ENCODE data around the gene PHF2.

PHF2 gene

DNA sequence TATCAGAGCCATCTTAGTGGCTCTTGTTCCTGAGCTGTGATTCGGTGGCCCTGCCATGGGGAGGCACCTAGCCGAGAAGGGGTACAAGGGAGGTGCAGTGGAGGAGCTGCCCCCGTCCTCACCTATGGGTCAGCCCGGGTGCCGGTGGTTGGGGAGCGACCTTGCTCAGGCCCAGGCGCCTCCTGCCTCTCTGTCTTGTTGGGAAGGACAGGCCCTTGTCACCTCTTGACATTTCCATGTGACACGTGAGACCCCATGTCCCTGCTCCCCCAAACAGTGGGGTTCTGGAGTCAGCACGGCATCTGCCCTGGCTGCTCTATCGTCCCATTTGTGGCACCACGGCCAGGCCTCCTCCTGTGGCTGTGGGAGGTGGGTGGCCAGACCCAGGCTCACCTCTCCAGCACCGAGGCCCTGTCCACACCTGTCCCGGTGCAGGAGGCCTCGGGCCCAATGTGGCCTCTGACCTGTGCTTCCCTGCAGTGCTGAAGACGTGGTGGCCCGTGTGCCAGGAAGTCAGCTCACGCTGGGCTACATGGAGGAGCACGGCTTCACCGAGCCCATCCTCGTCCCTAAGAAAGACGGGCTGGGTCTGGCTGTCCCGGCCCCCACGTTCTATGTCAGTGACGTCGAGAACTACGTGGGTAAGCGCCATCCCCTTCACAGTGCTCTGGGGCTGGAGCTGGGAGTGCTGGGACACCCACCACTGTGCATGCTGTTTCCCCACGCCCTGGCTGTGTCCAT is 68.9 kb downstream of the PHF2 start:
- intact Hi-C loops (cut with DNase I): no loop called here
- peak in 4 of 10 donors; percentile 5 to 74 (median 65) for DNase-seq

DNA sequence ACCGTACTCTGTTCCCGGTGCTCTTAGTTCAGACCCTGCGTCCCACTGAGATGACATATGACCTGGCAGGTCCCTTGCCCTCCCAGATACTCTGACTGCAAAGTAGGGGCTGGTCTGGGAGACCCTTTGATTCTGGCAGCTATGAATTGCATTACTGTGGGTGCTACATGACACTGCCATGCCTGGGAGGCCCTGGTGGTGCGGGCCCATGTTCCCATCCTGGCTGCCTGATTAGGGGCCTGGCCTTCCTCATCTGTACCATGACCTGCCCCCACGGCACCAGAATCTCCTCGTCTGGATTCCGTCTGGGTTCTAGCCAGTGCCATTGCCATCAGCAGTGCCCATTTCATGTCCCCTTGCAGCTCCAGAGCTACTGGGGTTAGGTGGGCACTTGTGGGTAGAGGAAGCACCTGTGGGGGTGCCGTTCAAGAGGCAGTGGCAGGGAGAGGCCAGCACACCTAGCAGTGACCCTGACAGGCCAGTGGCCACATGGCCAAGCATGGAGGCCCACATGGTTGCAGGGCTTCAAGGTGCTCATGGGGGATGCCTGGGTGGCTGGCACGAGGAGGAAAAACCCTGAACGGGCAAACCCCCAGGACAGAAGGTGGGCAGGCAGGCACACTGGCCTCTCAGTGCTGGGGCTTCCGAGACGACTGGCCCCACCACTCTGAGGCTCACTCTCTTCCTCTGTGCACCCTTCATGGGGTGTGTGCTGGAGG is 69.7 kb downstream of the PHF2 start:
- intact Hi-C loops (cut with DNase I): no loop called here
- DNase-seq: peak in 4 of 10 donors; percentile 4 to 59 (median 27)

DNA sequence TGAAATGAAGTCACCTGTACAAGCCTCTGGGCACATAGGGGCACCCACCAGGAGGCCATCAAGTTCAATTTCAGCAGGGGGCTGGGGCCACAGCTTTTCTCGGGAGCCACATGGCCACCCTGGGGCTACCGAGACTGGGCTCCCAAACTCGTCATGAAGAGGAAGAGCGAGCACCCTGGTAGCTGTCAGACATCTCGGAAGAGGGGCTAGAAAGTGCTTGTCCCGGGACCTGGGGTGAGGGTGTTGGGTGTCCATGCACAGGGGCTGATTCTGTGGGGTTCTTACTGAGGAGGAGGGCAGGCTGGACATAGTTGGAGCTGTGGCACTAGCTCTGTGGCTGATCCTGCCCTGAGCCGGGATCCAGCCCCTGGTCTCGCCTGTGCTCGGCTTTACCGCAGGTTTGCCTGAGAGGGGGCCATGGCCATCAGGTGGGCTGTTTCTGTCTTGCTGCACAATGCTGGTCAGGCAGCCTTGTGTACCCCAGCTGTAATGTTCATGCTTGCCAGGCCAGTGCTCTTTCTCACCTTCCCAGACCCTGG is 70.3 kb downstream of the PHF2 start:
- intact Hi-C loops (cut with DNase I): no loop called here
- DNase-seq: peak in 2 of 10 donors; percentile 63 to 71

DNA sequence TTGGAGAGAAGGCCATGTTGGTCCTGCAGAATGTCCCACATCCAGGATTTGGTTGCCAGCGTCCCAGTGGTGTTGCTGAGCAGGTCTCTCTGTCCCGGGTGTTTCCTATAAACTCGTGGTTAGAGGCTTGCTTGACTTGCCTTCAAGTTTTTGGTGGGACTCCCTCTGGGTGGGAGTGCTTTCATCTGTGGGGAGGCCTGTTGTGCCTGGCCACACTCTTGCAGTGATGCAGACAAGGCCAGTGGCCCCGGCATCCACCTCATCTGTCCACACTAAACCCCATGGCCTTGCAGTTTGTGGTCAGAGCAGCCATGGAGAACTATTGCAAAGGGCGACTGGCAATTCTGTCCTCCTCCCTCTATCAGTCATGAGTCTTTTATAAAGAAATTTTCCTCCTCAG is 71.8 kb downstream of the PHF2 start:
- DNase-seq: peak in 1 of 10 donors; percentile 54
- intact Hi-C loops (cut with DNase I): no loop called here

DNA sequence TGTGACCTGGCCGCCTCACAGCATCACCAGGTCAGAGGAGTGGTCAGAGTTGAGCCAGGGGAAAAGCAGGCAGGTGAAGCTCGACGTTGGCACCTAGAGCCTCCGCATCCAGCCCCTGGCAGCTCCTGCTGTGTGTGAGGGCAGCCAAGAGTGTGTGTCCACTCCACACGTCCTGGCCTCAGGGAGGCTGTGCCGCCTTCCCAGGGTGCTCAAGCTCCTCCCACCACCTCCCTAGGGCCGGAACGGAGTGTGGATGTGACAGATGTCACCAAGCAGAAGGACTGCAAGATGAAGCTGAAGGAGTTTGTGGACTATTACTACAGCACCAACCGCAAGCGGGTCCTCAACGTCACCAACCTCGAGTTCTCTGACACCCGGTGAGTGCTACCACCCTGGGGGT is 72.5 kb downstream of the PHF2 start:
- intact Hi-C loops (cut with DNase I): no loop called here
- DNase-seq: peak in 3 of 10 donors; percentile 11 to 58 (median 41)

DNA sequence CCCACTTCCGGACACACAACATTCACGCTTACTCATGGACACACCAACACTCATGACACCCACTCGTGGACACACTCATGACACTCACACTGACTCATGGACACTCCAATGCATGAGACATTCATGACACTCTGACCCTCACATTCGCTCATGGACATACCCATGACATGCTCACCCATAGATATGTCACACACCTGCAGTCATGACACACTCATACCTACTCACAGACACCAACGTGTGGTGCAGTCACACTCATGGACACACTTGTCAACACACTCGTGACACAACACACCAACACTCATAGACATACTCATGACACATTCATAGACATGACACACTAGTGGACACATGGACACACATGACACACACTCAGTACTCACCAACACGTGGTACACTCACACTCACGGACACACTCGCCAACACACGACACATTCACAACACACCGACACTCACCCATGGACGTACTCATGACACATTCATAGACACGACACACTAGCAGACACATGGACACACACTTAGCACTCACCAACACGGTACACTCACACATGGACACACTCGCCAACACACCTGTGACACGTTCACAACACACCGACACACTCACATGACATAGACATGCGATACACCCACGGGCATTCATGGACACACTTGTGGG is 73.4 kb downstream of the PHF2 start:
- peak in 1 of 10 donors; percentile 6 for DNase-seq
- intact Hi-C loops (cut with DNase I): no loop called here

DNA sequence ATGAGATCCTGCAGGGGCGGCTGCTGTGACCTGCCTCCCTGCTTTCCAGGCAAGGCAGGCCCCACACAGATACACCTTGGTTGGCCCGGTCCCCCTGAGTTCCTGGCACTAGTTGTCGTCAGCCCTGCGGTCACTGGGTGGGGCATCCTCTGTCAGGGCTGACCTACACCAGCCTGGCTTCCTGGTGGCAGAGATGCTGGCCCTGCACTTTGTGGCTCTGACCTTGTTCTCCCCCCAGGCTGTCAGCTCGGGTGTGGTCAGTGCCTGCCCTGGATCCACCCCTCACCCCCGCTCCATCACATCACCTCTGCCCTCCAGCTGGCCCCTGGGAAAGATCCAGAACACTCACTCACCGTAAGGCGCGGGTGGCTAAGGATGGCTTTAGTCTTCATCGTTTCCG is 74.1 kb downstream of the PHF2 start:
- intact Hi-C loops (cut with DNase I): no loop called here
- peak in 4 of 10 donors; percentile 4 to 70 (median 28) for DNase-seq

DNA sequence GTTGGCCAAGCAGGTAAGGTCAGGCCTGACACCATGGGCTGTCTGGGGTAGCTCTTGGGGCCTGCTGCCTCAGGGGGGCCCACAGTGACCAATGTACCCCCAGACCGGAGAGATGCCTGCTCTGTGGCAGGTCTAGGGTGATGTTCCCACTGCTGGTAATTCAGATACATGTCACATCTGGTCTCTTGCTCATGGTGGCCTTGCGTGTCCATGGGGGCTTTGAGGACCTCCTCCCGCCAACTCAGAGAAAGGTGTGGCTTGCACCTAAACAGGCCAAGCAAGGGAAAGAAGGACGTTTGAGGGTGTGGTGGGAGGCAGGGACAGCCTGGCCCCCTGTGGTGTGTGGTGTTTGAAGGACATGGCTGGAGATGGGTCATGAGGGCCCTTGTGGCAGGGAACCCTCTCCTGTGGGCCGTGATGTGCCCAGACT is 75.2 kb downstream of the PHF2 start:
- DNase-seq: peak in 1 of 10 donors; percentile 66
- intact Hi-C loops (cut with DNase I): no loop called here

DNA sequence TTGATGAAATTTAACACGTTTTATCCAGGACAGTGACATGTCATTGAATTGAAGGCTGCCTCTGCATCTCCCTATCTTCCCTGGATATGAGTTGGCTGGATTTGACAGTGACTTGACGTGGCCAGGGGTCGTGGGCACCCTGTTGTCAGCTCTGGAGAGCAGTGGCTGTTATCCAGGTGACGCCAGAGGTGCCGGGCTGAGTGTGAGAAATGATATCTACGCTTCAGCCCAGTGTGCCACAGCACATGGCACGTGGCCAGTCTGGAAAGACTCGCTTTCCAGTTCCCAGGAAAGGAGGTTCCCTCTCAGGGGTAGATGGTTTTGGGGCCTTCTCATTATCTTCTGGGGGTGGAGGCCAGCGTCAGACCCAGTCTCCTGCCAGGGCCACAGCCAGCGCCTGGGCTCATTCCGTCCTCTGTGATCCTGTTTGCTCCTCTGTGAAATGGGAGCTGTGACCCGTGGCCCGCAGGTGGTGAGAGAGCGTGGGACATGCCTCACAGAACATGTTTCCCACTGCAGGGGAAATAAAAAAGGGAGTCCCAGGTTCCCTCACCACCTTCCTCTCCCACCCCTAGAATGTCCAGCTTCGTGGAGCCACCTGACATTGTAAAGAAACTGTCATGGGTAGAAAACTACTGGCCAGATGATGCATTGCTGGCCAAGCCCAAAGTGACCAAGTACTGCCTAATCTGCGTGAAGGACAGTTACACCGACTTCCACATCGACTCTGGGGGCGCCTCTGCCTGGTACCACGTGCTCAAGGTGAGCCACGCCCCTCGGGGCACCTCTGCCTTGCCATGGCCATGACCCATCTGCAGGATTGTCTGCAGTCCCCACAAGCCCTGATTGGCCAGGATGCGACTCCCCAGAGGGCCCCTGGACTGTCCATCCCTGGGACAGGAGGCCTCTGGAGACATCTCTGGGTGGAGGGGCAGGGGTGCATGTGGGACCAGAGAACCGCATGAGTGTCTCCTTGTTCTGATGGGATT is 76.5 kb downstream of the PHF2 start:
- intact Hi-C loops (cut with DNase I): no loop called here

DNA sequence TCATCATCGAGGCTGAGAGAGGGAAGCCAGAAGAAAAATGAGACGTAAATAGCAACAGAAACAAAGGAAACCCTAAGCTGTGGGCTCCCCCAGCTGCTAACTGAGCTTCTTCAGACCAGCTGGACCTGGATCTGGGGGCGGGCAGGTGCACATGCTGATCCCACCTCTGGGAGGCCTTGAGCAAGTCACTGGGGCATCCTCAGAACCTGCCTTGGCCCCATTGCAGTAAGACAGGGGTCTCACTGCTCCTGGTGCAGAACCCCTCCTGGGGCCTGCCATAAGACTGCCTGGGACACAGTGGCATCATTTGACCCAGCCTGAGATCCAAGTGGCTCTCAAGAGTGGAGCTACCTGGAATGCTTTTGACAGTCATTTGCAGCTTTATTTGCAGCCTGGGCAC is 77.4 kb downstream of the PHF2 start:
- peak in 2 of 10 donors; percentile 59 to 63 for DNase-seq
- intact Hi-C loops (cut with DNase I): no loop called here

More for the DNA sequence above, 76.5 kb downstream of the PHF2 start:
- DNase-seq: peak in 3 of 10 donors; percentile 59 to 73 (median 65)

DNA sequence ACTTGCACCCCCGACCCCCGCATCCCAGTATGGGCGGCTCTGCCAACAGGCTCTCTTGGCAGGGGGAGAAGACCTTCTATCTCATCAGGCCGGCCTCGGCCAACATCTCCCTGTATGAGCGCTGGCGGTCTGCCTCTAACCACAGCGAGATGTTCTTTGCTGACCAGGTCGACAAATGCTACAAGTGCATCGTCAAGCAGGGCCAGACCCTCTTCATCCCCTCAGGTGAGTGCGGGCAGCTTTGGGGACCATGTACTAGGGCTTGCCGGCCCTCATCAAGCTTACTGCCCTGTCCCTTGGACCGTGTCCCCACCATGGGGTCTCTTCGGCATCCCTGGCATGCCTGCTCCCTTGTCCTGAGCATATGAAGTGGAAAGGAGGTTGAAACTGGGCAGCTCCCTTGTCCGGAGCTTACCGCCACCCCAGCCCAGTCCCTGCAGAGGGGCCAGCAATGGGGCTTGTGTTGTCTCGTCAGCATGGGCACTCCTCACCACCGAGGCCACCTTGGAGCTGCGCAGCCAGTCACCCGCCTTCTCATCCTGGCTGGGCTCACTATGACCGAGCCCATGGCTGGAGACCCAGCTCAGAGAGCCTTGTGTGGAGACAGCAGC is 78.1 kb downstream of the PHF2 start:
- intact Hi-C loops (cut with DNase I): no loop called here
- peak in 7 of 10 donors; percentile 5 to 67 (median 20) for DNase-seq

DNA sequence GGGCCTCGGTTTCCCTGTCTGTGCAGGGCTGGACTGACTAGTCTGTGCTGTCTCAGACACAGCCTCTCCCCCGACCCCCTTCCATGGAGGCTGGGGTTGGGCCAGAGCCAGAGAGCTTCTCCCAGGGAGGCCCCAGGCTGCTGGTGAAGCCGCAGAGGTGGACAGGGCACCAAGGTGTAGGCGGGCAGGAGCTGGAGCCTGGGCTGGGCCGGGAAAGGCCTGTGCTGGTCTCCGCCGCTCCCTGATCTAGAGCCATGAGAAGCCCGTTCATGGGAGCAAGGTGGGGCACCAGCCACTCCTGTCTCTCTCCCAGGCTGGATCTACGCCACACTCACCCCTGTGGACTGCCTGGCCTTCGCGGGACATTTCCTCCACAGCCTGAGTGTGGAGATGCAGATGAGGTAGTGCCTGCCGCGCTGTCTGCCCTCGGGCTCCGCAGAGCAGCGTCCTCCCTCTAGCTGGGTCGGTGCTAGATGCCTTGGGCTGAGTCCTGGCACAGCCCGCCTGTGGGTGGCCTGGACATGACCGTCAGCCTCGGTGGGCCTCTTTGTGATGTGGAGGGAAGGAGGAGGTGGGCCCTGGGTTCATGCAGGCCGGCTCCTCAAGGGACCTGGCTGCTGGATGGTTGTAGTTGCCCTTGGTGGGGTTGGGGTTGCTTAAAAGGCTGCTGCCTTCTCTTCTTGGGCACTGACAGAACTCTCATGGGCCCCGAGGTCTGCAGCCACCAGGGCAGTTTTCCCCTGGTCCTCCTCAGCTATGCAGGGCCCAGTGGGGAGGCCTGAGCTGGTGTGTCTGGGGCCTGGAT is 79.4 kb downstream of the PHF2 start:
- DNase-seq: peak in 6 of 10 donors; percentile 5 to 82 (median 32)
- intact Hi-C loops (cut with DNase I): no loop called here

DNA sequence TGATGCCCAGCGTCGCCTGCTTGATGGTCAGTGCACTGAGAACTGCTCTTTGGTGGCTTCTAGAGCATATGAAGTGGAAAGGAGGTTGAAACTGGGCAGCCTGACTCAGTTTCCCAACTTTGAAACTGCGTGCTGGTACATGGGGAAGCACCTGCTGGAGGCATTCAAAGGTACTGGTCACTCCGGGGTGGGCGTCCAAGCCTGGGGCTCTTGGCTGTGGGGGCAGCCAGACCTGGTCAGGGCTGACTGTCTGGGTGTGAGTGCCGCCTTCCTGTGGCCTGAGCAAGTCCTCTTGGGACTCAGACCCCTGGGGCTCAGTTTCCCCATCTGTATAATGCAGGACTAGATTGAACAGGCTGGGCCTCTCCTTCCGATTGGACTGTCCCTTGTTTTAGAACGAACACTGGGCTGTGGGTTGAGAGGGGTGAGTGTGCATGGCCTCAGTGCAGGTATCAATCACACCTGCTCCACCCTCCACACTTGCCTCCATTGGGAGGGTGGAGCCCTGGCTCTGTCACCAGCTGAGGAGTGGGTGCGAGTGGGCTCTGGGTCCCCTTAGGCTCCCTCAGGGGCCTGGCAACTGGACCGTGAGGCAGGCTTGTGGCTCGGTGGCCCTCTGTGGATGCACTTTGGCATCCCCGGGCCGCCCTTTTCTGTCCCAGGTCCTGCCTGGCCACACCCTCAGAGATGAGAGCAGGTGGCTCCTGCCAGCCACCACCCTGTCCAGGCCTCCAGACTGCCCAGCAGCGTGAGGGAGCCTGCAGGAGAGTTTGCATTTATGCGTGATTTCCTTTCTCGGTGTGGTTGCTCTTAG is 80.2 kb downstream of the PHF2 start:
- intact Hi-C loops (cut with DNase I): no loop called here
- DNase-seq: peak in 5 of 10 donors; percentile 5 to 74 (median 51)

DNA sequence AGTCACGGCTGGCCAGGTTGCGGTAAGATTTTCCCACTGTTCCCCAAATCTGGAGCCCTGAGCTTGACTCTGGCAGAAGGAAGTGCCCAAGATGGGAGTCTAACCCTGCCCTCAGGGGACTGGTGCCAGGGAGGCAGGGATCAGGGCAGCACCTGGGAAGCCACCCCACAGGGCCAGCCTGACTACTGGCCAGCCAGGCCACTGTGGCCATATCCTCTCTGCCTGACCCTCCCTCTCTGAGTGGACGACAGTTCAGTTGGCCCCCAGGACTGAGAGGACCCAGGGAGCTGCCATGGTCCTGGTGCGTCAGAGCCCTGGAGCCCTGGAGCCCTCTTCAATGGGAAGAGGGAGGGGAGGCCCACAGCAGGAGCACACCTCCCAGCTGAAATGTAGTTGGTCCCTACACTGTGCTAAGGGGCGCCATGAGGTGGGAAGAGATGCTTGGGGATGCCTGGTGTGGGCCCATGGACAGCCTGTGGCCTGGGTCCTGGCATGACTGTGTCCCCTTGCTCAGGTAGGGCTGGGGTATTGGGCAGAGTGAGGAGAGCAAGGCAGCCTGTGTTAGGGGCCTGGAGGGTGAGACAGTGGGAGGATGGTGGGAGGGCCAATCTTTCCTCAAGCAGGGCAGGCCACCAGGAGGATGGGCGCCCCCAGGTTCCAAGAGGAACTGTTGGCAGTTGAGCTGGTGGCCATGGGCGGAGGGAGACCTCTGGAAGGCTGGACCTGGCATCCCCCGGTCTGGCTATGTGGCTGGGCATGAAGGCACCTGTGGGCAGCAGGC is 81.1 kb downstream of the PHF2 start:
- peak in 5 of 10 donors; percentile 2 to 80 (median 22) for DNase-seq
- intact Hi-C loops (cut with DNase I): no loop called here

DNA sequence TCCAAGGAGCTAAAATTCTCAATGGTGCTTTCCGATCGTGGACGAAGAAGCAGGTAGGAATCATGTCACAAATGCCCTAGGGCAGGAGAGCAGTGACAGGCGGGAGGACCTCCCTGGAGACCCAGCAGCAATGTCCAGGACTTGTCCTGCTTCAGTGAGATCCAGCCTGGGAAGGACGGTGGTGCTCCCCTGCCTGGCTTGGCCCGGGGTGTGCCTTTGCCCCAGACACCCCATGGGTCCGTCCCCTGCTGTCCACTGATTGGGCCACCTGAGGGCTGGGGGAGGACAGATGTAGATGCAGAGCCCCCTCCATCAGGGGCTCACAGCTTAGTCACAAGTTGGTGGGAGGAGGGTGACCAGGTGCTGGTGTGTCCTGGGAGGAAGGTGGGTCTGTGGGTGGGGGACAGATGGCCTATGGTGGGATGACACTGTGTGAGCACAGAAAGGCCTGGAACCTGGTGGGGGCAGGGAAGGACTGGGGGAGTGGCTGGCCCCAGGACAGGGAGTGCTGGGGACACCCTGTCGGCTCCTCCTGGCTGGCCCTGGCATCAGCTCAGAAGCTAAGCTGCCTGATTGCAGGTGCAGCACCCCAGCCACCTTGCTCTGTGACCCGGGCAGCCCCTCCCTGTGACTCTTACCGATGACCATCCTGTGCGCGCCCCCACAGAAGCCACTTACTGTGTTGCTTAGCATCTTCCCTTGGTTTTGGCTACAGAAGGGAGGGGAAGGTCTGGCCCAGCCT is 82.0 kb downstream of the PHF2 start:
- intact Hi-C loops (cut with DNase I): no loop called here
- peak in 6 of 10 donors; percentile 5 to 72 (median 28) for DNase-seq
